ENCODE measurements around the gene ADARB2.

The ADARB2 gene

DNA sequence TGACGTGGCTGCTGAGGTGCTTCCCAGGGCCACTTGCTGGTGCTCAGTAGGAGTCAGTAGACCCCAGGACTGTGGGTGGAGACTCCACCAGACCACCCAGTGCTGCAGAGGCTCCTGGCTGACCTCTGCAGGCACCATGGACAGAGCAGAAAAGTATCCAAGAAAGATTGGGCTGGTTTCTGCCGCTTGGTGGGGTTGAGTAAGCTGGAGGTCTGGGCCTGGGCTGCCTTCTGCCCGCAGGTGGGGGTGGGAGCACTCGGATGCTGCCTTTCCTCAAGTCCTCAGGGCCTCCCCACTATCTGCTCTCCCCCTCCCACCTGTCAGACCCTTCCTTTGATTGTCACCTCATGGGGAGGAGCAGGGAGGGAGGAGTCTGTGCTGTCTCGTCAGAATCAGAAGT lies 589.5 kb downstream of the ADARB2 start:
- H3K79me2 ChIP-seq (ENCODE audit: control insufficient read depth, low read length), result no peaks in the 10 kb centered on the region
- no peaks in the 10 kb centered on the region for H3K4me1 ChIP-seq (ENCODE audit: control insufficient read depth, low read length)
- H3F3A ChIP-seq (ENCODE audit: control insufficient read depth, insufficient read depth), result no peaks in the 10 kb centered on the region
- H3K36me3 ChIP-seq (ENCODE audit: control insufficient read depth, low read length), result no peaks in the 10 kb centered on the region
- no peaks in the 10 kb centered on the region for H4K20me1 ChIP-seq (ENCODE audit: control insufficient read depth, insufficient read depth, low read depth, low read length)
- no peaks in the 10 kb centered on the region for H3K9me2 ChIP-seq (replicated peaks; ENCODE audit: control insufficient read depth, low read length)
- H3K27me3 ChIP-seq (ENCODE audit: control insufficient read depth, low read length), result no peaks in the 10 kb centered on the region
- H3K4me3 ChIP-seq (ENCODE audit: low read length), result no peak overlapping the region
- no peak overlapping the region for H3K4me2 ChIP-seq (ENCODE audit: low read length)
- TF ChIP-seq EZH2phosphoT487 (IDR thresholded peaks at IDR 0.05; ENCODE audit: borderline replicate concordance, low read length) (no peak), CTCF (IDR thresholded peaks at IDR 0.05; ENCODE audit: low read depth, low read length, poor library complexity, severe bottlenecking) (no peak)
- no peak overlapping the region for H3K27ac ChIP-seq (ENCODE audit: low read depth, low read length)
- H3K9me3 ChIP-seq (ENCODE audit: control insufficient read depth, insufficient read depth, low read length), result peaks cover 3% of the 10 kb centered on the region

- Histone ChIP-seq H3K9me3 (ENCODE audit: control insufficient read depth, insufficient read depth, low read length) (peaks cover 3% of the 10 kb centered on the region), H3F3A (ENCODE audit: control insufficient read depth, insufficient read depth) (no peaks in the 10 kb centered on the region), H3K9me2 (replicated peaks; ENCODE audit: control insufficient read depth, low read length) (no peaks in the 10 kb centered on the region), H3K36me3 (ENCODE audit: control insufficient read depth, low read length) (no peaks in the 10 kb centered on the region), H3K27me3 (ENCODE audit: control insufficient read depth, low read length) (no peaks in the 10 kb centered on the region; the same call in 1 of the 2 replicates), H3K4me2 (ENCODE audit: low read length) (no peak overlapping the region), H3K4me1 (ENCODE audit: control insufficient read depth, low read length) (no peaks in the 10 kb centered on the region), H3K4me3 (ENCODE audit: low read length) (no peak overlapping the region), H4K20me1 (ENCODE audit: control insufficient read depth, insufficient read depth, low read depth, low read length) (no peaks in the 10 kb centered on the region), H3K27ac (ENCODE audit: low read depth, low read length) (no peak overlapping the region), H3K79me2 (ENCODE audit: control insufficient read depth, low read length) (no peaks in the 10 kb centered on the region)
- TF ChIP-seq CTCF (IDR thresholded peaks at IDR 0.05; ENCODE audit: low read depth, low read length, poor library complexity, severe bottlenecking), result peak; percentile 70
- TF ChIP-seq EZH2phosphoT487 (IDR thresholded peaks at IDR 0.05; ENCODE audit: borderline replicate concordance, low read length), result no peak
These were observed 594.7 kb downstream of the ADARB2 start for GRCh38 chr10:1142596-1142995.

GRCh38 chr10:1141701-1142100 lies 595.6 kb downstream of the ADARB2 start:
- H3K4me3 ChIP-seq (ENCODE audit: low read length), result no peak overlapping the region
- no peaks in the 10 kb centered on the region for H3K9me2 ChIP-seq (replicated peaks; ENCODE audit: control insufficient read depth, low read length)
- H3K27me3 ChIP-seq (ENCODE audit: control insufficient read depth, low read length), result no peaks in the 10 kb centered on the region; the same call in 1 of the 2 replicates
- no peak overlapping the region for H3K27ac ChIP-seq (ENCODE audit: low read depth, low read length)
- H3K4me2 ChIP-seq (ENCODE audit: low read length), result no peak overlapping the region
- no peaks in the 10 kb centered on the region for H3K4me1 ChIP-seq (ENCODE audit: control insufficient read depth, low read length)
- H3K9me3 ChIP-seq (ENCODE audit: control insufficient read depth, insufficient read depth, low read length), result peaks cover 3% of the 10 kb centered on the region
- H3F3A ChIP-seq (ENCODE audit: control insufficient read depth, insufficient read depth), result no peaks in the 10 kb centered on the region
- no peaks in the 10 kb centered on the region for H3K36me3 ChIP-seq (ENCODE audit: control insufficient read depth, low read length)
- H4K20me1 ChIP-seq (ENCODE audit: control insufficient read depth, insufficient read depth, low read depth, low read length), result no peaks in the 10 kb centered on the region
- TF ChIP-seq CTCF (IDR thresholded peaks at IDR 0.05; ENCODE audit: low read depth, low read length, poor library complexity, severe bottlenecking), result no peak
- TF ChIP-seq EZH2phosphoT487 (IDR thresholded peaks at IDR 0.05; ENCODE audit: borderline replicate concordance, low read length), result no peak
- H3K79me2 ChIP-seq (ENCODE audit: control insufficient read depth, low read length), result no peaks in the 10 kb centered on the region

All from DOHH2 (cell line).